ENCODE results near the gene COL5A3. TPM values are rescaled to one million over a fixed set of nuclear protein-coding genes. Genes with fewer than 3 reads are reported as not detected.

COL5A3 gene
- total RNA-seq (2022; extraction: Qiagen RNA extraction), result 2.6 to 3.7 TPM (median 3.1 TPM) in 5 replicates

GRCh38 chr19:10010247-10010691 lies at the start of gene COL5A3:
Gene COL5A3 (minus strand): TSS chr19:10010504. CDS start chr19:10010385, 119 bp downstream.

GRCh38 chr19:10013316-10013715 lies 3.0 kb upstream of the COL5A3 start, which contains the start of gene RDH8:
Gene RDH8 (plus strand): TSS chr19:10013483. CDS start chr19:10013498, 15 bp downstream.

GRCh38 chr19:9936326-9937000 lies 73.8 kb downstream of the COL5A3 start, which contains the start of gene OLFM2:
Gene OLFM2 (minus strand): TSS chr19:9936515. CDS start chr19:9936366, 149 bp downstream.

Other genes with a start within 250 kb of the COL5A3 start
- gene ZNF846, start 241.8 kb downstream of the COL5A3 start, total RNA-seq (2022; extraction: Qiagen RNA extraction), result 0.72 to 1.2 TPM (median 1.1 TPM) in 5 replicates
- 12.3 to 13.9 TPM (median 12.7 TPM) in 5 replicates for gene FBXL12, start 191.4 kb downstream of the COL5A3 start, total RNA-seq (2022; extraction: Qiagen RNA extraction)
- 399 to 484 TPM (median 422 TPM) in 5 replicates for gene UBL5, start 182.6 kb downstream of the COL5A3 start, total RNA-seq (2022; extraction: Qiagen RNA extraction)
- gene PIN1, start 175.2 kb downstream of the COL5A3 start, total RNA-seq (2022; extraction: Qiagen RNA extraction), result 55.0 to 80.7 TPM (median 79.5 TPM) in 5 replicates
- 9.0 to 11.2 TPM (median 10.7 TPM) in 5 replicates for gene OLFM2, start 74.0 kb downstream of the COL5A3 start, total RNA-seq (2022; extraction: Qiagen RNA extraction)
- gene RDH8, start 3.0 kb upstream of the COL5A3 start, total RNA-seq (2022; extraction: Qiagen RNA extraction), result 0.21 to 0.65 TPM (median 0.36 TPM) in 5 replicates
- 6.8 to 8.4 TPM (median 7.3 TPM) in 5 replicates for gene SHFL, start 75.8 kb upstream of the COL5A3 start, total RNA-seq (2022; extraction: Qiagen RNA extraction)
- 0.15 TPM in 1 of 5 replicates, not detected in the others for gene ANGPTL6, start 92.2 kb upstream of the COL5A3 start, total RNA-seq (2022; extraction: Qiagen RNA extraction)
- 39.7 to 63.3 TPM (median 52.5 TPM) in 5 replicates for gene PPAN, start 95.9 kb upstream of the COL5A3 start, total RNA-seq (2022; extraction: Qiagen RNA extraction)
- 4.8 to 12.3 TPM (median 7.9 TPM) in 5 replicates for gene P2RY11, start 101.2 kb upstream of the COL5A3 start, total RNA-seq (2022; extraction: Qiagen RNA extraction)
- gene EIF3G, start 109.4 kb upstream of the COL5A3 start, total RNA-seq (2022; extraction: Qiagen RNA extraction), result 150 to 182 TPM (median 154 TPM) in 5 replicates
- gene DNMT1, start 184.4 kb upstream of the COL5A3 start, total RNA-seq (2022; extraction: Qiagen RNA extraction), result 52.4 to 68.4 TPM (median 59.6 TPM) in 5 replicates
- gene S1PR2, start 220.8 kb upstream of the COL5A3 start, total RNA-seq (2022; extraction: Qiagen RNA extraction), result 0.75 to 1.1 TPM (median 0.78 TPM) in 5 replicates
- 59.3 to 80.0 TPM (median 72.9 TPM) in 5 replicates for gene MRPL4, start 241.7 kb upstream of the COL5A3 start, total RNA-seq (2022; extraction: Qiagen RNA extraction)

Data from A549 treated with Mapracorat at 1 μM for 4 hours (cell line).